Stimulated activated CD8-positive, alpha-beta memory T cell treated with anti-CD3 and anti-CD28 coated beads, Interleukin-7, amount 100 ng/mL, for 1 hour (primary cell): Measurements from ENCODE around the gene TMEM151A.

Experiments used
- DNase-seq, 2 donors: peaks; one replicate each; pipeline ENCODE4 v3.0.0-alpha.2; 2020; ENCODE audit warnings: low read depth in 2 of 2

TMEM151A gene

GRCh38 chr11:66283461-66284105 is 8.1 kb upstream of the TMEM151A start:
- no peak for DNase-seq

- no peak for DNase-seq
Measured at GRCh38 chr11:66284526-66285078, 7.1 kb upstream of the TMEM151A start.

- DNase-seq, result no peak
Measured at GRCh38 chr11:66285250-66285947, 6.3 kb upstream of the TMEM151A start.

GRCh38 chr11:66286699-66287098 is 5.0 kb upstream of the TMEM151A start:
- DNase-seq, result no peak

GRCh38 chr11:66287211-66287888 is 4.3 kb upstream of the TMEM151A start:
- DNase-seq, result no peak

GRCh38 chr11:66287889-66288670 is 3.6 kb upstream of the TMEM151A start:
- no peak for DNase-seq

GRCh38 chr11:66288671-66289547 is 2.8 kb upstream of the TMEM151A start, which contains the start of gene YIF1A:
Gene YIF1A, minus strand, starts transcription at chr11:66289143. Its CDS starts 158 bp downstream, at chr11:66288985.
- DNase-seq, result peak; percentile 95

GRCh38 chr11:66289548-66290329 is 2.0 kb upstream of the TMEM151A start:
- DNase-seq, result peak; percentile 40 to 44

GRCh38 chr11:66290330-66290621 is 1.4 kb upstream of the TMEM151A start:
- DNase-seq, result no peak

- DNase-seq, result no peak
Measured at GRCh38 chr11:66291303-66291705, 390 bp upstream of the TMEM151A start.

- DNase-seq, result no peak
Measured at GRCh38 chr11:66292543-66293332, 1.0 kb downstream of the TMEM151A start.

GRCh38 chr11:66293352-66293751 is 1.7 kb downstream of the TMEM151A start:
- no peak for DNase-seq

GRCh38 chr11:66293777-66294625 is 2.3 kb downstream of the TMEM151A start:
- no peak for DNase-seq

GRCh38 chr11:66294626-66295620 is 3.2 kb downstream of the TMEM151A start:
- DNase-seq, result no peak

- DNase-seq, result no peak
Measured at GRCh38 chr11:66297610-66298009, 5.9 kb downstream of the TMEM151A start.

GRCh38 chr11:66299186-66299585 is 7.5 kb downstream of the TMEM151A start:
- no peak for DNase-seq

GRCh38 chr11:66302656-66303055 is 11.0 kb downstream of the TMEM151A start:
- DNase-seq, result no peak
